Measurements from ENCODE around the gene NUP107. TPM values are rescaled to one million over a fixed set of nuclear protein-coding genes. Genes with fewer than 3 reads are reported as not detected.

NUP107 gene
- total and polyA plus RNA-seq, 12 donors = 13.1 to 51.6 (median 28.8) TPM

DNA sequence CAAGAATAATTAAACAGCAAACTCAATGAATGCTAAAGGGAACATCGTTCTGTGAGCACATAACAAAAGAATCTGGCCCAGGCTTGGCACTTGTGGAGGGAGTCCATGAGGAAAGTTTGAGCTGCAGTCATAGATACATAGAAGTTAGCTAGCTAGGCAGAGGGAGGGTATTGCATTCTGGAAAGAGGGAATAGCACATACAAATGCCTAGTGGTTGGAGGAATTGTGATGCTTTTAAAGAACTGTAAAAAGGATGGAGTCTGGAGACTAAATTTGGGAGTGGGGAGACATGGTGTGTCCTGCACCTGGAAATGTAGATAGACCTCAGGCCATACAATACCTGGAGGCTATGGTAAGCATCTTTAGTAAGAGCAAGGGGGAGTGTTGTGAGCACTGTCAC lies 83.2 kb downstream of the NUP107 start:
- Histone ChIP-seq H3K4me1 (replicated peaks in 1 of 2) (no peaks in the 10 kb centered on the region), H3K27ac (no peak overlapping the region), H3K9me3 (replicated peaks in 1 of 3) (no peaks in the 10 kb centered on the region), H3K27me3 (no peaks in the 10 kb centered on the region), H3K4me3 (no peak overlapping the region), H3K36me3 (replicated peaks in 1 of 2) (peaks cover 0 to 4% of the 10 kb centered on the region in 2 donors)
- WGBS, 4 donors = 91 to 98% (median 94%) methylated on average over 1 of the region's 1 CpG
- intact Hi-C loops (cut with DNase I) = no loop called here
- no peak for DNase-seq
- TF ChIP-seq POLR2A (IDR thresholded peaks at IDR 0.05) (no peak), CTCF (IDR thresholded peaks at IDR 0.05) (no peak)

DNA sequence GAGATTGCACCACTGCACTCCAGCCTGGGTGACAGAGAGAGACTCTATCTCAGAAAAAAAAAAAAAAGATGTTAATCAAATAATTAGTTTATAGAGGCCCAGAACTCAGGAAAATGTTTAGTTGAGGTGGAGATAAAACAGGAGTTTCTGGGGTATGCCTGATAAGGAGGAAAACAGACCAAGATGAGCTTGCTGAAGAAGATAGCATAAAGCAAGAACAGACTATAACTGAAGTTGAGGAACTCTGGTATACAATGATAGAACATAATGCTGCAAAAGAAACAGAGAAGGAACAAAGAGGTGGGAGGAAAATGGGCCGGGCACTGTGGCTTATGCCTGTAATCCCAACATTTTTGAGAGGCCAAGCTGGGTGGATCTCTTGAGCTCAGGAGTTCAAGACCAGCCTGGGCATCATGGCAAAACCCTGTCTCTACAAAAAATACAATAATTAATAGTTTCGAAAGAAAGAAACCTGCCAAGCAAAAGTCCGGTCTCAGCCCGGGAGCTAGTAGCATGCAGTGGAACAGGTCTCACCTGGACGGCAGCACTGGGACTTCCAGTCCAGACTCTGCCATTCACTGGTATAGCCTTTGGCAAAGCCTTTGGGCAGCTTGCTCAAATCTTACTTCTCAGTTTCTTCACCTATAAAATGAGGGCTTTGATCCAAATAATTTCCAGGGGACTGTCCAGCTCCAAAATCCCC lies 84.6 kb downstream of the NUP107 start:
- no peak for TF ChIP-seq CTCF (IDR thresholded peaks at IDR 0.05)
- no peak for TF ChIP-seq POLR2A (IDR thresholded peaks at IDR 0.05)
- no peak for DNase-seq
- Histone ChIP-seq H3K27ac (no peak overlapping the region), H3K27me3 (no peaks in the 10 kb centered on the region), H3K36me3 (replicated peaks in 1 of 2) (peaks cover 0 to 4% of the 10 kb centered on the region in 2 donors), H3K4me1 (replicated peaks in 1 of 2) (no peaks in the 10 kb centered on the region), H3K9me3 (replicated peaks in 1 of 3) (no peaks in the 10 kb centered on the region), H3K4me3 (no peak overlapping the region)
- intact Hi-C loops (cut with DNase I) = no loop called here
- 86 to 96% (median 94%) methylated on average over 5 of the region's 5 CpGs for WGBS, 4 donors

DNA sequence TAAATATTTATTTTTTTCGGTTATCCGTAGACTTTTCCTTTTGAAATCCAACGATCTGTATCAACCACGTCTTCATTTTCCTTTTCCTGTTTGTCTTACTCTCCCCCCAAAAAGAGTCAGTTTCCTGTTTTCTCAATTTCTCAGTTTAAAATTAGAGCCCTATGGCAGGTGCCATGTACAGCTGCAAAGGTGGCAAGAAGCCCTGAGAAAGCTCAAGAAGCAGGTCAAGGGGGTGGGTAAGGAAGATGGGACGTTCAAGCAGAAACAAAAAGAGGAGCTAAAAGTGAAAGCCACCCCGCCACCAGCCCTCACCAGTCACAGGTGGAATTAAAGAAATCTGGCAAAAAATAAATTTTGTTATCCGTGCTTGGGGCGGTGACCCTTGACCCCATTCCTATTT lies 85.9 kb downstream of the NUP107 start:
- 73 to 83% (median 80%) methylated on average over 8 of the region's 8 CpGs for WGBS, 4 donors
- Histone ChIP-seq H3K27ac (no peak overlapping the region), H3K36me3 (replicated peaks in 1 of 2) (no peaks in the 10 kb centered on the region), H3K4me1 (replicated peaks in 1 of 2) (no peaks in the 10 kb centered on the region), H3K9me3 (replicated peaks in 1 of 3) (no peaks in the 10 kb centered on the region), H3K27me3 (no peaks in the 10 kb centered on the region), H3K4me3 (no peak overlapping the region)
- intact Hi-C loops (cut with DNase I) = no loop called here
- TF ChIP-seq POLR2A (IDR thresholded peaks at IDR 0.05) (no peak), CTCF (IDR thresholded peaks at IDR 0.05) (no peak)
- no peak for DNase-seq

DNA sequence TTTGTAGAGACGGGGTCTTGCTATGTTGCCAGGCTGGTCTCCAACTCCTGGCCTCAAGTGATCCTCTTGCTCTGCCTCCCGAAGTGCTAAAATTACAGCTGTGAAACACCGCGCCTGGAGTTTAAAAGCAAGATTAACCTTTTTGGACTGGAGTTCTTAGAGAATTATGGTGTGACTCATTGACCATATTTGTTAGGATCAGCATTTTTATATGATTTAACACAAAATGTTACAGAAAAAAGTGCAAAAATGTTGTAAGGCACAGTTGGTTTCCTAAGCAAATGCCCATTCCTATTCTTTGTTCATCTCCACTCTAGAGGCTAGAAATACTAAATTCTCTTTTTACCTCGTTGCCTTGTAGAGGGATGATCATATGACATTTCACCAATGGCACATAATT lies 86.8 kb downstream of the NUP107 start:
- H3K9me3 ChIP-seq (replicated peaks in 1 of 3) = no peaks in the 10 kb centered on the region
- no peaks in the 10 kb centered on the region for H3K27me3 ChIP-seq
- no peak overlapping the region for H3K27ac ChIP-seq
- no peak for TF ChIP-seq POLR2A (IDR thresholded peaks at IDR 0.05)
- no peak for TF ChIP-seq CTCF (IDR thresholded peaks at IDR 0.05)
- H3K36me3 ChIP-seq (replicated peaks in 1 of 2) = no peaks in the 10 kb centered on the region
- DNase-seq = no peak
- H3K4me1 ChIP-seq (replicated peaks in 1 of 2) = no peaks in the 10 kb centered on the region
- H3K4me3 ChIP-seq = no peak overlapping the region
- WGBS, 4 donors = 83 to 92% (median 88%) methylated on average over 5 of the region's 5 CpGs
- intact Hi-C loops (cut with DNase I) = no loop called here

All from adrenal gland (tissue), 12 donors.